ENCODE results near the gene LIN7A. TPM values are rescaled to one million over a fixed set of nuclear protein-coding genes. Genes with fewer than 3 reads are reported as not detected.

Gene LIN7A
- total RNA-seq, 2 experiments from 2014 or later = not detected

DNA sequence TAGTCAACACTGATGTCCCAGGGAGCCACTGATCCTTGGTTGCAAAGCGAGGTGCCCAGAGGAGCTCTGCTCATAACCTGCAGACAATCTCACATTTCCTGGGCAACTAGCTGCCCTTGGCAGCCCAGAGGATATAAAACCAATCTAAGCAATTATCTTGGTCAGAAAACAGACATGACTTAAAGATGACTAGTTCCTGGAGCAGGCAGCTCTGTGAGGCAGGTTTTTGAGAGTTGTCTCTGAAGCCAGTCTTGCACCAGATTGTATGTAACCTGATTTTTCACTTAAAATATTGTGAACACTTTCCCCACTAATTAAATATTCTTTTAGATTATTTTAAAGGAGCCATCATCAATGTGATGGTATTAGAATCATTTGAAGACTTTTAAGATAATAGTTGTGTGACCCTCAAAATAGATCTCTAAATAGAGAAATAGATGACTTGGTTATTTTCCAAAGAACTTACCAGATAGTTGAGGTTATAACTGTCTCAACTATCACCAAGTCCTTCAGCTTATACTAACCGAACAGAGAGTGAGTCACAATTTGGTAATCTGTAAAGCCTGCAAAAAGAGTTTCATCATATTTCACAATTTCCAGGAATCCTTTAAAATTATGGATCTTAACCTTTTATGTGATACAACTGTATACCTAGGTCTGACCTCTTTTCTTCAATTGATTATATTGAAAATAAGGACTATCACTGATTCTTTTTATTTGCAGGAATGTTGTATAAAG is 75.9 kb downstream of the LIN7A start:
- ChIA-PET POLR2A (no interaction called here), CTCF (no interaction called here)

DNA sequence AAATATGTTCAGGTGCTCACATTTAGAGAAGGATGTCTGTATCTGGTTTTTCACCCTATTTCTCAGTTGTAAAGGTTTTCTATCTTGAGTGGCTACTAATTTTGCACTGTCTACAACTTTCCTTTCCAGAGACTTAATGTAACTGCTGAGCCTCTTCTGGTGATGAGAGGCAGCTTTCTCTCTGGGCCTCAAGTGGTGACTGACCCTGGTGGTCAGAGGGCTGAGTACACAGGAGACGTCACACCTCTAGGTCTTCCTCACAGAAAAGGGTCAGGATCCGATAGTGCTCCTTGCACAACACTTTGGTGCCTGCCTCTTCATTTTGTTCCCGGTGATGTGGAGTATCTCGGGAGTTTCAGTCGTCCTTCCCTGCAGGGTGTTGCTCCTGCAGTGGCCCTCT is 76.8 kb downstream of the LIN7A start:
- POLR2A ChIA-PET = no interaction called here
- CTCF ChIA-PET = no interaction called here

DNA sequence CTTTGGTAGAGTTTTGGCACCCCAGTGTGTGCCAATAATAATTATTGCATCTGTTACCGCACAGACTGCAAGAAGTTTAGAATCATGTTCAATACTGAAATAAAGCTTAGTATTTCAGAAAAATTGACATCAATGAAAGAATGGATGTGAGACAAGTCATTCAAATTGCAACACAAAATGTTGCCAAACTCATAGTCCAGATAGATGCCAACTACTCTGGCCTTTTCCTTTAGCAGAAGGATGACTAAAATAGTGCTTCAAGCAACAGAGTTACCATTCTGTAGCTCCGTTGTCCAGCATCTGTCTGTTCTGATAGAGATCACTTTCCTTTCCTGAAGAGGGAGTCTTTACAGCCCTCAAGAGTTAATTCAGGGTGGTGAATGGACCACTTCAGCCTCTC is 77.5 kb downstream of the LIN7A start:
- ChIA-PET POLR2A (no interaction called here), CTCF (no interaction called here)

DNA sequence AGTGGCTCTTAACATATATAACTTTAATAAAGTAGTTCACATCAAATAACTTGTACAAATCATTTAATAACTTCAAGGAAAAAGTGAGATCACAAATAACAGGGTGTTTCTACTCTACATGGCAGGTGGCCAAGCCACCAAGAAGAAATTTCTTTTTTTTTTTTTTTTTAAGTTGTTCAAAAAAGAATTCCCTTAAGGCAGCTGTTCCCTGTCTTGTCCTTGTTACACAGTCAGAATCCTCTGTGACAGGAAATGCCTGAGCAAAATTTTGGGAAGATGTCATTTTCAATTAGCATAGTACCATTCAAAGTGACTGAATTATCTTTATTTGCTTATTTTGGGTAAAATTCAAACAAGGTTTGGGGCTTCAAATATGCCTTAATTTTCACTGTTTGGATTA is 79.4 kb downstream of the LIN7A start:
- ChIA-PET CTCF (no interaction called here), POLR2A (no interaction called here)

DNA sequence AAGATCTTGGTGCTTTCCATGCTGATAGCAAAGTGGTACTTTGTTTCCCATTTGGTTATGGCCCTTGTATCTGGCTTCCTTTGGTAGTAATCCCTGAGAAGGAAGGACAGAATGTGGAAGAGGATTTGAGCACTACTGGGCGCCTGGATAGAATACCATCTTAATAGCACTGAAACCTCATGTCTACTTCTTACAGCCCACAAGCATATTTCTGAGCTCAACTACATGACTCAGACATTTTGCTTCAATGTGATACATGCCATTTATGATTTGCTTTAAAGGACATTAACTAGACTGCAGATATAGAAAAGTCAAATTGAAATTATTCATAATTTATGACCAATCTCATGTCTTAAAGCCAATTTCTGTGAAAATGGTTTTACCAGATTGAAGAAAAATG is 80.4 kb downstream of the LIN7A start:
- CTCF ChIA-PET = no interaction called here

DNA sequence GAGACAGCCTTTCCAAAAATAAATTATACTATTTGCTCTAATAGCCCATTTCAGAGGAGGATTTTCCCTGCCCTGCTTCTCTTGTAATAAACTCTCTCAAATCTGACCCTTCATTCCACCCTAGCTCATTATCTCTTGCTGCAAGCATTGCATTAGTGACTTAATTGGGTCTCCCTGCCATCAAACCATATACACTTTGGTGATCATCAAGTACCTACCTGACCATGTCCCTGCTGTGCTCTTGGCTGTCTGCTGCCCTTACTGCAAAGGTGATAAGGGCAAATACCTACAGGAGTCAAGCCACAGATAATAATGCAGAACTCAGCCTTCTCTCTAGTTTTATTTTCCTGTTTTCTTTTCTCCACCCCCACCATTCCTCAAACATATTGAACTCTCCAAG is 88.4 kb downstream of the LIN7A start:
- ChIA-PET CTCF (no interaction called here), POLR2A (no interaction called here)

More for the DNA sequence above, 80.4 kb downstream of the LIN7A start:
- POLR2A ChIA-PET = no interaction called here

DNA sequence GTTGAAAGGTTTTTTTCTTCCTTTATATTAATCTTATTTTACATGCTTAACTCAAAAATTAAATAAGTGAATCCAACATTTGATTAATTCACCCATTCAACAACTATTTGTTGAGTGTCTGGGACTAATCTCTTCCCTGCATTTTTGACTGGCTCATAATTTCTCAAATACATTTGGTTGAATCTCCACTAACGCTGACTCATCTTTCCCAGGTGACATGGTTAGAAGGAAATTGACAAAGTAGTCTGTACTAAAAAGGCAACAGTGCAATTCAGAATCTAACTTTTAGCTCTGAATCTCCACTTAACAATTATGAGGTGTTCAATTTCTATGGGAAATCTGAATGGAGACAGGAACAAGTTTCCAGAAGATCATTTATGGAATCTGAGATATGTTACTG is 88.9 kb downstream of the LIN7A start:
- CTCF ChIA-PET = no interaction called here
- POLR2A ChIA-PET = no interaction called here

DNA sequence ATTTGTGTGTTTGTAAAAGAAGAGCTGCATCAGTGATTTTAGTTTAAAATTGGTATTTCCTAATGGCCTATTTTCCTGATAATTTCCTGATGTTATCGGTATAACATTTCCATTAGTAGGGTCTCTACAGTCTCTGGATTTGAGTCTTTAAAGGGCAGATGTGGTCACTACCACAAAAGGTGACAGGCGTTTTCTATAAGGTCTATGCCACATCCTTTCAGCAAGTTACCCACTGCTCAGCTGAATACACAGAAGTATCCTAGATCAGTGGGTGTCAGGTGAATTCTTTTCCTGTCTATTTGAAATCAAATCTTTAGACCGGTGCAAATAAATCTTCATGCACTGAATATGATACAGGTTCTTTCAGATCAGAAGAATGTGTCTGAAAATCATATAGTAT is 90.2 kb downstream of the LIN7A start:
- CTCF ChIA-PET = no interaction called here
- POLR2A ChIA-PET = no interaction called here

DNA sequence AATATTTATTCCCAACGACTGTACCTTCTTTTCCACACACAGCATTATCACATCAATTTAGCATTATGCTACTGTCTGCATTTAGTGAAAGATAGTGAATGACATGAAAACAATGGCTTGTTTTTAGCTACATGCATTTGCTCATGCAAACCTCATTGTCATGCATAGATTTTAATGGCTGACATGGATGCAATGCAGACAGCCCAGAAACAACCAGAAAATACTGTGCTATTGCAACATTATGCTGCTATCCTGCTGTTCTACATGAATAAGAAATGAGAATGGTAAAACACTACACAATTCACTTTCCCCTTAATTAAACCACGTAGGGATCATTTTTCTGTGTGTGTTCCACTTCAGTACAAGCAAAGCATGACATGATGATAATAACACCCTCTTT is 90.8 kb downstream of the LIN7A start:
- POLR2A ChIA-PET = no interaction called here
- CTCF ChIA-PET = no interaction called here

DNA sequence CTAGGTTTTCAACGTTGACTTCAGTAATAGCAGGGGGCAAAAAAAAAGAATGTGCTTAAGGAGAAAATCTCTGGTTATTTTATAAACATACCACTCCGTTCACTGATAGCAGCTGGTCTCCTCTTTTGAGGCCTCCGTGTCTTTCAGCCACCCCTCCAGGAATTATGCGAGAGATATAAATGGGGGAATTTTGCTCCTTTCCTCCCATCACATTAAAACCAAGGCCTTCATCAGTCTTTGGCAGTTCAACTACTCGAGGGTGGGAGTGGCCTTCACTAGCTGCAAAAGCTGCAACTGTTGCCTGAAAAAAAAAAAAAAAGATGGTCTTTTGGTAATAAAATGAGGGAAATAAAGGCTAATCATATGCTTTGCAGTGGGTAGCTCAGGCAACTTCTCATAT is 92.1 kb downstream of the LIN7A start:
- CTCF ChIA-PET = no interaction called here
- POLR2A ChIA-PET = no interaction called here

DNA sequence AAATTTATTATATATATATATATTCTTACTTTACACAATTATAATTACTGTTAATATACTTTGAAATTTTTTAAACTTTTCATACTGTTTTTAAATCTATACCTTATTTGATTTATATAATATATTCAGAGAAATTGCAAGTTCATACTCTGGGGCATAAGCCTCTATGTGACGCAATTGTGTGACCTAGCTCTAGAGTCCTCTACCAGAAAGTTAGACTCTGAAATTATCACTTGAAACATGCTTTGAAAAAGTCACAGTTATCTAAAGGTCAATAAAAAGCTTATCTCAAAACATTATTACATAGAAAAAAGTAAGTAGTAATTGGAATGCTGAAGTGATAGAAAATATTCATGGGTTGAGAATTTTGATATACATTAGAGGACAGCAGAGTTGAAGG is 93.8 kb downstream of the LIN7A start:
- ChIA-PET CTCF (no interaction called here), POLR2A (no interaction called here)

DNA sequence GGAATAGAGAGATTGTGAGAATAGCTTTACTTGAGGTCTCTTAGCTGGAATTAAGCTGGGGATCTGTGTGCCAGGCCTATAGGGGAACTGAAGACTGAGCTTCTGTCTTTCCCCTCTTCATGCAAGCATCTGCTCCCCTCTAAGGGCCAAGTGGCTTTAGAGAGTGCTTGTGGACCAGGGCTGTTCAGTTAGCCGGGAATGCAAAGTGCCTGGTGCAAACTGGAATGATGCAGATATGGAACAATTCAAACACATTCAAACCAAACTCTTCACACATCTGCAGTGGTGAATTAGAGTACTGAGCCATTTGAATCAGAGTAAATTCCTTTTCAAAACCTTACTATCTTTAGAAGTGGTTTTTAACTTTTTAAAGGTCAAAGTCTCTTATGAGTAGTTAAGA is 99.0 kb downstream of the LIN7A start:
- CTCF ChIA-PET = no interaction called here

DNA sequence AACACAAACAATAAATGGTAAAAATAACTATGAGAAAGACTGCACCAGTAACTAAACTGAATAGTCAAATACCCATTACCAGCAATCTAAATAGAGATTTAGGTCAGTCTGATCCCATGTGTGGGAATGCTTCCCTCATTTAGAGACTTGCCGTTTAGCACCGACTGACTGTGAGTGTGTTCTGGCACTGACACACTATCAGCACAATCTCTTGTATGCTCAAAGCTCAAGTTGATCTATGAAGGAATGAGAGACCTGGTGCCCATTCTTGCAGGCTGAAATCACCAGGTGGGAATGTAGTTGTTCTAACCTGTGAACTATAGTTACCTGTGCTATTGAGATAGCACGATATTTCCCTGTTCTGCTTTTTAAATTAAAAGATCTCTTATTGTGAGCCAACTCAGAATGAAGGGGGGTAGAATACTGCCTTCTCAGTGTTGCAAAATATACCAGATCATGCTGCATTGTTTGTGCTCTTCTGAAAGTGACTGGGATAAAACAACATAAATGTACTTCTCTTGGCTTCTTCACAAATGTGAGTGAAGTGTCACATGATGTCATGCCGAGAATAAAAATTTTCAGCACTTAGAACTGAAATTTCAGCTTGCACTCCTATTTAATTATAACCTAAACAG is 99.6 kb downstream of the LIN7A start:
- ChIA-PET CTCF (no interaction called here), POLR2A (no interaction called here)

More for the DNA sequence above, 99.0 kb downstream of the LIN7A start:
- POLR2A ChIA-PET = no interaction called here

DNA sequence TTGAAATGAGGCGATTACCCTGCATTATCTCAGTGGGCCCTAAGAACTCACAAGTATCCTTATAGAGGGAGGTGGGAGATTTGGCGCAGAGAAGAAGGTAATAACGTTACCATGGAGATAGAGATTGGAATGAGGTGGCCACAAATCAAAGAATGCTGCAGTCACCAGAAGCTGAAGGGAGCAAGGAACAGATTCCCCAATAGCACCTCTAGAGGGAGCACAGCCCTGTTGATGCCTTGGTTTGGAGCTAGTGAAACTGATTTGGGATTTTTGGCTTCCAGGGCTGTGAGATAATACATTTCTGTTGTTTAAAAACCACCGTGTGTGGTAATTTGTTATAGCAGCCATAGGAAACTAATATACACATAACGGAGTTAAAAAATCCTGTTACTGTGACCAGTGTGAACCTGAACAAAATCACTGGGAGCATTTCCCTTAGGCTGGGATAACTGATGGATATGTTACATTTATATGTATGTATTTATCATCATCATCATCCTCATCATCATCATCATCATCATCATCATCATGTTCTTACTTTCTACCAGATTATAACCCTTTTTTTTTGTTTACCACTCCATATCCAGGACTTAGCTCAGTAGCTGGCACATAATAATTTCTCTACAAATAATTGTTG is 100.3 kb downstream of the LIN7A start:
- POLR2A ChIA-PET = no interaction called here
- CTCF ChIA-PET = no interaction called here

DNA sequence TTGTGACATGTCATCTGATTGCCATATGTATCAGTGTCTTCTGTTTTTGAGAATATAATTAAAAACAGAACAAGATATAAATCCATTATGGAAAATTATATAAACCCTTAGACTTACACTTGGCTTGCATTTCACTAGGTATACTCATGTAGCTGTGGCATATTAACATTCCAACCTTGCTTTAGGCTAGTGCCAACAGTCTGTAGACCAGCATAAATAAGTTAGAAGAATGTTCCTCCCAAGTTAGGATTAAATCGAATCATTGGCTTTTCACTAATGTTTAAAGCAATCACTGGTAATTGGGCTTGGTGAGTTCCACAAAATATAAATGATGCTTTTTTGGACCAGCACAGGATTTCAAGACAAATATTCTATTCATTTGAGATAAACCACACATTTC is 103.0 kb downstream of the LIN7A start:
- POLR2A ChIA-PET = no interaction called here

DNA sequence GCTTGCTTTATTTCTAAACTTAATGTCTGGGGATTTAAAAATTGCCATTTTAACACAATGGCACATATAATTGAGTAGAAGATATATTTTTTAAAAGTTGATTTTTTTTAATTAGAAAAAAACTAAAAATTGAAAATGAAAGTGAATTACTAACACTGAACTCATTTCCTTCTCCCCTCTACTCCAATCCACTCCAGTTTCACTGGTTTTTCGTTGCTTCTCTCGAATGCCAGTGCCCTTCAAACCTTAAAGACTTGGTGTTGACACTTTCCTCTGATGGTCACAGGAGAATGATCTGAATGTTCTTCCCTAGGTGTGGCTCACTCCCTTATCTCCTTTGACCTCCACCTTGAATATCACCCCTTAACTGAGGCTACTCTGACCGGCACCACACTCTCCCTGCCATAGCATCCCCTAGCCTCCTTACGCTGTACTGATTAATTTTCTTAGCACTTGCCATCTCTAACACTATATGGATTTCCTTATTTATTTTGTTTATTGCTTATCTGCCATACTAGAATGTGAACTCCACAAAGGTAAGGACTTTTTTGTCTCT is 107.1 kb downstream of the LIN7A start:
- ChIA-PET POLR2A (no interaction called here), CTCF (no interaction called here)

More for the DNA sequence above, 103.0 kb downstream of the LIN7A start:
- CTCF ChIA-PET = no interaction called here

DNA sequence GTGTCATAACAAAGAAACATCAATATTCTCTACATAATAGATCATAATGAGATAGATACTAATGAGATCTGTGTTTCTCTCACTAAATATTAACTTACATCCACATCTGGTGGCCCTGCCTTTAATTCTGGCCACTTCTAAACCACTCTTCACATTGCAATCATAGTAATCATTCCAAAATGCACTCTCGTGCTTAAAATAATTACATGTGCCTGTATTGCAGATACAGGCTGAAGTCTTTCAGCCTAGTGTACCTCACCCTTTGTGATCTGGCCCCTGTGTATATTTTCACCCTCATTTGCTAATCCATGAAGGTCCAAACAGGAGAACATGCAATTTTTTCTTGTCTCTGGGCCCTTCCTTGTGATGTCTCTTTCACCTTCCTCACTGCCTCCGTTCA is 108.0 kb downstream of the LIN7A start:
- ChIA-PET CTCF (no interaction called here), POLR2A (no interaction called here)

DNA sequence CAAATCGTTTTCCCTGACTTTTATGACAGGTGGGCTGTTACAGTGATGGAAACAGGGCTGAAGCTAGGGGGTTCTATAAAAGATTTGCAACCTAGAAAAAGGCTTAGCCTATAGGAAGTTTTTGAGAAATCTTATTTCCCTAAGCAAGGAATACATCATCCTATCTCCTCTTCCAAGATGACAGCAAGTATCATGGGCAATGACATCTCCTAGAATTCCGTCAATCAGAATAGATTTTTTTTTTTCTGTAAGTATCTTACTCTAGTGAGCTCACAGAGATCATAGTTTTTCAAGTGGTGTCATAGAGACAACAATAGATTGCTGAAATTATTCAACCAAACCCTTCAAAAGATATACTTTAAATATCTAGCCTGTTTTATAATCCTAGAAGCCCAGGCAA is 112.2 kb downstream of the LIN7A start:
- ChIA-PET POLR2A (no interaction called here), CTCF (no interaction called here)

DNA sequence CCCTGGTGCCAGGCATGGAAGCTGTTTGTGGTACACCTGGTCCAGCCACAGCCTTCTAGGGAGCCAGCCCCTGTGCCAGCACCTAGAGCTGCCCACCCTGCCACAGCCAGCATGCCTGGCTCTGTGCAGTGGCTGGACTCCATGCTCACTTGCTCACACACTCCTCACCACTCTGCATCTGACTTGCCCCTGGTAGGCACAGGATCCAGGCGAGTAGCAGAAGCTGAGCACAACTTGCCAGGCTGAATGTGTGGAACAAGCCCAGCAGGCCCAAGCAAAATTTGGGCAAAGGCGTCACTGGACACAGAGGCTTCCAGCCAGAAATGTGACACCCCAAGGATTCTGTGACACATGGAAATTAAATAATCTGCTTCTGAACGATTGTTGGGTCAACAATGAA is 114.3 kb downstream of the LIN7A start:
- CTCF ChIA-PET = no interaction called here

DNA sequence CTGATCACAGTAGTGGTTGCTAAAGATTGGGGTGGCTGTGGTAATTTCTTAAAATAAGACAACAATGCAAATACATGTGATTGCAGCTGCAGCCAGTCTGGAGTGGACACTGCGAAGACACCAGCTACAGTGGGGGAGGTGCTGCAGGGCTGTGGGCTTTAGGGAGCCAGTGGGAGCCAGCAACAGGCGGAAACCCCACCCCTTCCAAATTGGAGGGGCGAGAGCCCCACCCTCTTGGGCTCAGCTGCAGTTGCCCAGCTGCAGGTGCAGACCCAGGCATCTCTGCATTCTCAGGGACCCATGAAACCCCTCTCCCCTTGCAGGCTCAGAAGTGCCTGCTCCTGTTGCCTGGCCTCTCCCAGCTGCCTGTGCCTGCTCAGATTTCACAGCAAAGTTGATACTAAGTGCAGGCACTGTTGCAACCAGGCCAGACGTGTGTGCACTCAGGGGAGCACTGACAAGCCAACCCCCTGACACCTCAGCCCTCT is 116.2 kb downstream of the LIN7A start:
- ChIA-PET POLR2A (no interaction called here), CTCF (no interaction called here)

More for the DNA sequence above, 114.3 kb downstream of the LIN7A start:
- POLR2A ChIA-PET = no interaction called here

DNA sequence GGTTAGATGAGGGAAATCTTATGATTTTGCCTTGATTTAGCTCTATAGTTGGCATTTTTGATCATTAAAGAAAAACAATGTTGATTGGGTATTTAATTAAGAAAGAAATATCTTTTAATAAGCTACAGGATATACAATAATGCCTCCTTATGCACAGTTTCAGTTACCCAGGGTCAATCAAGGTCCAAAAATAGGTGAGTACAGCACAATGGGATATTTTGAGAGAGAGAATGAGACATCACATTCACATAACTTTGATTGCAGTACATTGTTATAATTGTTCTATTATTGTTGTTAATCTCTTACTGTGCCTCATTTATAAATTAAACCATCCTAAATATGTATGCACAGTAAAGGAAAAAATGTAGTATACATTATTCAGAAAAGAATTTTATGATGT is 118.9 kb downstream of the LIN7A start:
- POLR2A ChIA-PET = no interaction called here
- CTCF ChIA-PET = no interaction called here

All from activated CD8-positive, alpha-beta memory T cell treated with anti-CD3 and anti-CD28 coated beads for 36 hours (primary cell).